CD4-positive, alpha-beta T cell (primary cell): ENCODE results near the gene KCNK6. TPM values are rescaled to one million over a fixed set of nuclear protein-coding genes. Genes with fewer than 3 reads are reported as not detected.

Experiments used
- ATAC-seq: fragments of 200-7000 bp; cut with Tn5 transposase; one replicate; pipeline ENCODE4 v1.10.0; 2022; ENCODE audit warnings: mild to moderate bottlenecking; ENCODE audit not compliant: poor library complexity
- CTCF ChIA-PET: fragments of 350-600 bp; sonication (Branson Sonifier 250); formaldehyde crosslinking; loops from one replicate; lab custom pipeline; 2021; ENCODE audit warnings: antibody characterized with exemption, inconsistent platforms; lab: Charles Lee
- POLR2A ChIA-PET: fragments of 350-600 bp; sonication (Branson Sonifier 250); formaldehyde crosslinking; loops from one replicate; lab custom pipeline; 2021; ENCODE audit warnings: antibody characterized with exemption, inconsistent platforms; lab: Charles Lee
- DNase-seq, 14 experiments: peaks; one replicate each; pipeline ENCODE4 v3.0.0-alpha.2; 2013 to 2020; ENCODE audit warnings: mixed read lengths in 2 of 14
- H3K27ac ChIP-seq, 2 donors: one replicate each; pipeline versions ENCODE4 v1.5.1 to v1.7.0; 2013; ENCODE audit warnings: low read length in 2 of 2, low read depth in 1 of 2, mild to moderate bottlenecking in 1 of 2
- H3K27me3 ChIP-seq, 2 experiments: 1 replicate in 1 of 2; 2 replicates in 1 of 2; pipeline versions ENCODE4 v1.6.1 to v1.7.0; 2013; ENCODE audit warnings: low read length in 2 of 2, control low read depth in 1 of 2, mild to moderate bottlenecking in 1 of 2, moderate library complexity in 1 of 2; ENCODE audit not compliant: insufficient read depth in 2 of 2, control insufficient read depth in 1 of 2
- H3K36me3 ChIP-seq: one replicate; pipeline ENCODE4 v1.6.1; 2013; ENCODE audit warnings: low read length, control low read depth; ENCODE audit not compliant: insufficient read depth
- H3K4me1 ChIP-seq: one replicate; pipeline ENCODE4 v1.6.1; 2013; ENCODE audit warnings: low read length, control low read depth; ENCODE audit not compliant: insufficient read depth
- H3K4me3 ChIP-seq: one replicate; pipeline ENCODE4 v1.5.1; 2013; ENCODE audit warnings: mild to moderate bottlenecking, low read length, moderate library complexity
- H3K9me3 ChIP-seq, 2 experiments: 1 replicate in 1 of 2; 2 replicates in 1 of 2; pipeline versions ENCODE4 v1.6.1 to v1.7.0; 2013; ENCODE audit warnings: low read length in 2 of 2, mild to moderate bottlenecking in 2 of 2, control low read depth in 1 of 2, moderate library complexity in 1 of 2; ENCODE audit not compliant: control insufficient read depth in 1 of 2, insufficient read depth in 1 of 2
- H3K27ac Mint-ChIP-seq: one replicate; pipeline ENCODE4 v1.8.0; 2020; ENCODE audit warnings: mixed read lengths
- H3K27me3 Mint-ChIP-seq: one replicate; pipeline ENCODE4 v1.8.0; 2021; ENCODE audit warnings: mixed read lengths
- H3K36me3 Mint-ChIP-seq: one replicate; pipeline ENCODE4 v1.8.0; 2021; ENCODE audit warnings: low read depth, mixed read lengths
- H3K4me1 Mint-ChIP-seq: one replicate; pipeline ENCODE4 v1.8.0; 2021; ENCODE audit warnings: low read depth, mixed read lengths
- H3K4me3 Mint-ChIP-seq: one replicate; pipeline ENCODE4 v1.8.0; 2020; ENCODE audit warnings: mild to moderate bottlenecking, mixed read lengths
- H3K9me3 Mint-ChIP-seq: one replicate; pipeline ENCODE4 v1.8.0; 2020; ENCODE audit warnings: mixed read lengths
- intact Hi-C, 2 experiments: fragments of 100-400 bp; cut with DNase I in 1 of 2; cut with micrococcal nuclease in 1 of 2; formaldehyde crosslinking; loops; one replicate each; pipeline versions ENCODE4 v1.15.1 to v1.9.0; 2023 to 2025; cut with DNase I, micrococcal nuclease
- total RNA-seq, 174 experiments: library from RNA in 2 of 174; stranded (reverse) in 2 of 174; gene quantifications; one replicate each; pipeline ENCODE4 v1.2.3 and lab custom pipeline; 2021 to 2026
- TF ChIP-seq, protein P1 (sequence below): fragments of 200-600 bp; IDR thresholded peaks from one replicate; pipeline ENCODE4 v1.8.0; 2022; ENCODE audit warnings: antibody characterized with exemption, mild to moderate bottlenecking

Gene KCNK6
- total RNA-seq, 2 experiments from 2014 or later: 3.0 to 3.1 TPM

DNA sequence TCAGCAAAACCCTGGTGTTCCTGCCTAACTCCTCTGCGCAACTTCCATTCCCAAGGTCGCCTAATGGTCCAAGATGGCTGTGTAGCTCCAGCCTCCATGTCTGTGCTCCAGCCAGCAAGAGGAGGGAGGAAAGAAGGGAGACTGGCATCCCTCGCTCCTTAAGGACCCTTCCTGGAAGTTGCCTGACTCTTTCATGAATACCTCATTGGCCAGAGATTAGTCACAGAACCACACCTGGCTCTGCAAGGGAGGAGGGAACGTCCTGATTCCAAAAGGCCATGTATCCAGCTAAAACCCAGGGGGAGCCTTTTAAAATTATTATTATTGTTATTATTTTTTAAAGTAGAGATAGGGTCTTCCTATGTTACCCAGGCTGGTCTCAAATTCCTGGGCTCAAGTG is 4.8 kb downstream of the KCNK6 start:
- intact Hi-C loops: no loop called here
- no peak for DNase-seq
- no peaks in the 10 kb centered on the region for H3K9me3 Mint-ChIP-seq
- Histone ChIP-seq H3K27me3 (no peaks in the 10 kb centered on the region), H3K4me3 (no peak overlapping the region), H3K27ac (no peak overlapping the region), H3K4me1 (peaks cover 20% of the 10 kb centered on the region), H3K9me3 (no peaks in the 10 kb centered on the region), H3K36me3 (peaks cover 37% of the 10 kb centered on the region)
- ChIA-PET POLR2A (no interaction called here), CTCF (no interaction called here)
- H3K27ac Mint-ChIP-seq: no peak overlapping the region
- peaks cover 45% of the 10 kb centered on the region for H3K36me3 Mint-ChIP-seq
- H3K4me1 Mint-ChIP-seq: peaks cover 24% of the 10 kb centered on the region
- H3K27me3 Mint-ChIP-seq: no peaks in the 10 kb centered on the region
- no peak overlapping the region for H3K4me3 Mint-ChIP-seq
- TF ChIP-seq, protein P1, sequence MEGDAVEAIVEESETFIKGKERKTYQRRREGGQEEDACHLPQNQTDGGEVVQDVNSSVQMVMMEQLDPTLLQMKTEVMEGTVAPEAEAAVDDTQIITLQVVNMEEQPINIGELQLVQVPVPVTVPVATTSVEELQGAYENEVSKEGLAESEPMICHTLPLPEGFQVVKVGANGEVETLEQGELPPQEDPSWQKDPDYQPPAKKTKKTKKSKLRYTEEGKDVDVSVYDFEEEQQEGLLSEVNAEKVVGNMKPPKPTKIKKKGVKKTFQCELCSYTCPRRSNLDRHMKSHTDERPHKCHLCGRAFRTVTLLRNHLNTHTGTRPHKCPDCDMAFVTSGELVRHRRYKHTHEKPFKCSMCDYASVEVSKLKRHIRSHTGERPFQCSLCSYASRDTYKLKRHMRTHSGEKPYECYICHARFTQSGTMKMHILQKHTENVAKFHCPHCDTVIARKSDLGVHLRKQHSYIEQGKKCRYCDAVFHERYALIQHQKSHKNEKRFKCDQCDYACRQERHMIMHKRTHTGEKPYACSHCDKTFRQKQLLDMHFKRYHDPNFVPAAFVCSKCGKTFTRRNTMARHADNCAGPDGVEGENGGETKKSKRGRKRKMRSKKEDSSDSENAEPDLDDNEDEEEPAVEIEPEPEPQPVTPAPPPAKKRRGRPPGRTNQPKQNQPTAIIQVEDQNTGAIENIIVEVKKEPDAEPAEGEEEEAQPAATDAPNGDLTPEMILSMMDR: no peak
- ATAC-seq: no peak

DNA sequence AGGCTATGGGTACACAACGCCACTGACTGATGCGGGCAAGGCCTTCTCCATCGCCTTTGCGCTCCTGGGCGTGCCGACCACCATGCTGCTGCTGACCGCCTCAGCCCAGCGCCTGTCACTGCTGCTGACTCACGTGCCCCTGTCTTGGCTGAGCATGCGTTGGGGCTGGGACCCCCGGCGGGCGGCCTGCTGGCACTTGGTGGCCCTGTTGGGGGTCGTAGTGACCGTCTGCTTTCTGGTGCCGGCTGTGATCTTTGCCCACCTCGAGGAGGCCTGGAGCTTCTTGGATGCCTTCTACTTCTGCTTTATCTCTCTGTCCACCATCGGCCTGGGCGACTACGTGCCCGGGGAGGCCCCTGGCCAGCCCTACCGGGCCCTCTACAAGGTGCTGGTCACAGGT is 6.9 kb downstream of the KCNK6 start:
- peaks cover 37% of the 10 kb centered on the region for H3K36me3 ChIP-seq
- peaks cover 13% of the 10 kb centered on the region for H3K4me1 Mint-ChIP-seq
- ATAC-seq: no peak

GRCh38 chr19:38329651-38330050 is 10.0 kb downstream of the KCNK6 start:
- DNase-seq (no peak), ATAC-seq (no peak)
- no peaks in the 10 kb centered on the region for H3K9me3 Mint-ChIP-seq
- Histone ChIP-seq H3K9me3 (no peaks in the 10 kb centered on the region), H3K27ac (no peak overlapping the region), H3K4me3 (no peak overlapping the region), H3K4me1 (no peaks in the 10 kb centered on the region), H3K27me3 (no peaks in the 10 kb centered on the region), H3K36me3 (peaks cover 29% of the 10 kb centered on the region)
- H3K36me3 Mint-ChIP-seq: peaks cover 39% of the 10 kb centered on the region
- no peaks in the 10 kb centered on the region for H3K4me1 Mint-ChIP-seq
- intact Hi-C loops: no loop called here
- ChIA-PET POLR2A (no interaction called here), CTCF (no interaction called here)
- no peak overlapping the region for H3K27ac Mint-ChIP-seq
- H3K27me3 Mint-ChIP-seq: no peaks in the 10 kb centered on the region
- TF ChIP-seq, protein P1: no peak
- no peak overlapping the region for H3K4me3 Mint-ChIP-seq

More for the DNA sequence above, 6.9 kb downstream of the KCNK6 start:
- Mint-ChIP-seq H3K36me3 (peaks cover 45% of the 10 kb centered on the region), H3K9me3 (no peaks in the 10 kb centered on the region), H3K27ac (no peak overlapping the region), H3K4me3 (no peak overlapping the region), H3K27me3 (no peaks in the 10 kb centered on the region)
- Histone ChIP-seq H3K27ac (no peak overlapping the region), H3K4me1 (peaks cover 2% of the 10 kb centered on the region), H3K27me3 (no peaks in the 10 kb centered on the region), H3K4me3 (no peak overlapping the region), H3K9me3 (no peaks in the 10 kb centered on the region)
- ChIA-PET POLR2A (no interaction called here), CTCF (no interaction called here)
- no peak for DNase-seq
- TF ChIP-seq, protein P1: no peak
- intact Hi-C loops: no loop called here
